HepG2 (cell line): ENCODE measurements around the gene SREBF1. TPM values are rescaled to one million over a fixed set of nuclear protein-coding genes. Genes with fewer than 3 reads are reported as not detected.

Experiments
- EZH2 ChIP-seq: conservative IDR thresholded peaks from 2 replicates; pipeline ENCODE4 v1.6.1; 2012; ENCODE audit warnings: mild to moderate bottlenecking, low read depth, low read length, moderate library complexity
- GMEB1 ChIP-seq: sonication (generic); formaldehyde crosslinking; IDR thresholded peaks from 2 replicates; pipeline ENCODE4 v1.5.1; 2020; ENCODE audit warnings: missing genetic modification reagents, mild to moderate bottlenecking, borderline replicate concordance
- NFE2 ChIP-seq: sonication (generic); formaldehyde crosslinking; IDR thresholded peaks from 2 replicates; pipeline ENCODE4 v1.4.0; 2020; ENCODE audit warnings: missing genetic modification reagents
- SPEN ChIP-seq: sonication (generic); formaldehyde crosslinking; IDR thresholded peaks from 2 replicates; pipeline ENCODE4 v1.5.1; 2020; ENCODE audit warnings: low read depth, mild to moderate bottlenecking, missing genetic modification reagents
- USF2 ChIP-seq, 2 experiments: sonication (generic) in 1 of 2; formaldehyde crosslinking in 1 of 2; IDR thresholded peaks; 2 replicates each; pipeline versions ENCODE4 v1.5.1 to v1.6.1; 2011 to 2020; ENCODE audit warnings: borderline replicate concordance in 1 of 2, low read depth in 1 of 2, low read length in 1 of 2, mild to moderate bottlenecking in 1 of 2, missing genetic modification reagents in 1 of 2, moderate library complexity in 1 of 2
- ZFP1 ChIP-seq: IDR thresholded peaks from 2 replicates; pipeline ENCODE4 v1.6.1; 2016
- ZSCAN9 ChIP-seq: IDR thresholded peaks from 2 replicates; pipeline ENCODE4 v1.6.1; 2016; ENCODE audit warnings: borderline replicate concordance
- polyA plus RNA-seq, 8 experiments: library from polyadenylated mRNA; depleted of rRNA in 3 of 8; stranded (reverse) in 7 of 8; unstranded in 1 of 8; fragments of >200 nt; fragmentation: Illumina TruSeq in 4 of 8; extraction: Trizol in 4 of 8; gene quantifications; 2 replicates each; pipeline versions ENCODE4 v1.2.1 to v1.2.3, GENCODE V29; 2011 to 2016; ENCODE audit warnings: low read depth in 4 of 8, missing spikeins in 1 of 8, mixed read lengths in 1 of 8; ENCODE audit not compliant: insufficient read depth in 1 of 8
- total RNA-seq, 5 experiments: library from RNA; depleted of rRNA; stranded (reverse); fragments of >200 nt; fragmentation: Illumina TruSeq; extraction: Trizol; gene quantifications; 2 replicates each; pipeline ENCODE4 v1.2.3, GENCODE V29; 2016; ENCODE audit warnings: low read depth in 1 of 5
- TF ChIP-seq, protein P1 (sequence below): sonication (generic); formaldehyde crosslinking; conservative IDR thresholded peaks from 2 replicates; pipeline ENCODE4 v1.4.0; 2020; ENCODE audit warnings: mild to moderate bottlenecking, missing genetic modification reagents, moderate library complexity
- TF ChIP-seq, protein P2 (sequence below): sonication (generic); formaldehyde crosslinking; IDR thresholded peaks from 2 replicates; pipeline ENCODE4 v1.4.0; 2020; ENCODE audit warnings: missing genetic modification reagents
- TF ChIP-seq, protein P3 (sequence below): sonication (generic); formaldehyde crosslinking; conservative IDR thresholded peaks from 2 replicates; pipeline ENCODE4 v1.4.0; 2020; ENCODE audit warnings: missing genetic modification reagents

The SREBF1 gene
- total and polyA plus RNA-seq, 2 of the 13 experiments (the other 11 are each of a cell fraction or from before 2014, with no cell fraction given) = 34.3 to 38.0 TPM

DNA sequence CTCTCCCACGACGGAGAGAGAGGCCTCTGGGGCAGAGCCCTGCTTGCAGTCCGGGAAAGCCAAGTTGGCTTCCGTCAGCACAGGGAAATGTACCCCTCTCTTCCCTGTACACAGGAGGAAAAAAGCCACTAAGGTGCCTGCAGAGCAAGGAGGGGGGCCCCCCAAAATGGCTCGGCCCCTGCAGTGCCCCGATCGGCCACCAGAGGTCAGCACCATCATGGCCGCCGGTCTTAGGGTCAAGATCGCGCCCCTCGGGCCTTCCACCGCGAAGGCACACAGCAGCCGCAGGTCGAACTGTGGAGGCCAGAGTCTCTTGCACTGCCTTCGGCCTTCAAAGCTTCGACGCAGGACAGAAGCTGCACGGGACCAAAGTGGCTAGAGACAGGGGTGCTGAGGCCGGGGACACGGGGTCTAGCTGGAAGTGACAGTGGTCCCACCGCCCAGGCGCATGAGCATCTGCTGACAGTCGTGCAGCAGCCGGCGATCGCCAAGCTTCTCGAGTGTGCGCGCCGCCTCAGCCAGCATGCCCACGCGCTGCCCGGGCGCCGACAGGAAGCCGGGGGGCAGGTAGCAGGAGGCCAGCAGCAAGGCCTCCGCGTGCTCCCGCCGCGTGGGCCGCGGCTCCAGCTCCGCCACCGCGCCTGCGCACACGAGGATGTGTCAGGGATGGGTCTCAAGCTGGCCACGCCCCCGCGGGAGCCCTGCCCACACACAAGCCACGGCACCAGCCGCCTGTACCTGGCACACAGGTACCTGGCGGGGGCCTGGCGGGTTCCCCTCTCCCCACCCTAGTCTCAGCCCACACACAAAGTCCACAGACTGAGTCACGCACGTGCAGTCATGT is 24.4 kb downstream of the SREBF1 start (continued):
- TF ChIP-seq, protein P1, sequence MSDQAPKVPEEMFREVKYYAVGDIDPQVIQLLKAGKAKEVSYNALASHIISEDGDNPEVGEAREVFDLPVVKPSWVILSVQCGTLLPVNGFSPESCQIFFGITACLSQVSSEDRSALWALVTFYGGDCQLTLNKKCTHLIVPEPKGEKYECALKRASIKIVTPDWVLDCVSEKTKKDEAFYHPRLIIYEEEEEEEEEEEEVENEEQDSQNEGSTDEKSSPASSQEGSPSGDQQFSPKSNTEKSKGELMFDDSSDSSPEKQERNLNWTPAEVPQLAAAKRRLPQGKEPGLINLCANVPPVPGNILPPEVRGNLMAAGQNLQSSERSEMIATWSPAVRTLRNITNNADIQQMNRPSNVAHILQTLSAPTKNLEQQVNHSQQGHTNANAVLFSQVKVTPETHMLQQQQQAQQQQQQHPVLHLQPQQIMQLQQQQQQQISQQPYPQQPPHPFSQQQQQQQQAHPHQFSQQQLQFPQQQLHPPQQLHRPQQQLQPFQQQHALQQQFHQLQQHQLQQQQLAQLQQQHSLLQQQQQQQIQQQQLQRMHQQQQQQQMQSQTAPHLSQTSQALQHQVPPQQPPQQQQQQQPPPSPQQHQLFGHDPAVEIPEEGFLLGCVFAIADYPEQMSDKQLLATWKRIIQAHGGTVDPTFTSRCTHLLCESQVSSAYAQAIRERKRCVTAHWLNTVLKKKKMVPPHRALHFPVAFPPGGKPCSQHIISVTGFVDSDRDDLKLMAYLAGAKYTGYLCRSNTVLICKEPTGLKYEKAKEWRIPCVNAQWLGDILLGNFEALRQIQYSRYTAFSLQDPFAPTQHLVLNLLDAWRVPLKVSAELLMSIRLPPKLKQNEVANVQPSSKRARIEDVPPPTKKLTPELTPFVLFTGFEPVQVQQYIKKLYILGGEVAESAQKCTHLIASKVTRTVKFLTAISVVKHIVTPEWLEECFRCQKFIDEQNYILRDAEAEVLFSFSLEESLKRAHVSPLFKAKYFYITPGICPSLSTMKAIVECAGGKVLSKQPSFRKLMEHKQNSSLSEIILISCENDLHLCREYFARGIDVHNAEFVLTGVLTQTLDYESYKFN (CRISPR knock-in tag) = no peak; the same call in 1 of the 2 replicates
- no peak for TF ChIP-seq SPEN (CRISPR knock-in tag)
- TF ChIP-seq GMEB1 (CRISPR knock-in tag) = no peak
- TF ChIP-seq NFE2 (CRISPR knock-in tag) = no peak
- TF ChIP-seq, protein P2, sequence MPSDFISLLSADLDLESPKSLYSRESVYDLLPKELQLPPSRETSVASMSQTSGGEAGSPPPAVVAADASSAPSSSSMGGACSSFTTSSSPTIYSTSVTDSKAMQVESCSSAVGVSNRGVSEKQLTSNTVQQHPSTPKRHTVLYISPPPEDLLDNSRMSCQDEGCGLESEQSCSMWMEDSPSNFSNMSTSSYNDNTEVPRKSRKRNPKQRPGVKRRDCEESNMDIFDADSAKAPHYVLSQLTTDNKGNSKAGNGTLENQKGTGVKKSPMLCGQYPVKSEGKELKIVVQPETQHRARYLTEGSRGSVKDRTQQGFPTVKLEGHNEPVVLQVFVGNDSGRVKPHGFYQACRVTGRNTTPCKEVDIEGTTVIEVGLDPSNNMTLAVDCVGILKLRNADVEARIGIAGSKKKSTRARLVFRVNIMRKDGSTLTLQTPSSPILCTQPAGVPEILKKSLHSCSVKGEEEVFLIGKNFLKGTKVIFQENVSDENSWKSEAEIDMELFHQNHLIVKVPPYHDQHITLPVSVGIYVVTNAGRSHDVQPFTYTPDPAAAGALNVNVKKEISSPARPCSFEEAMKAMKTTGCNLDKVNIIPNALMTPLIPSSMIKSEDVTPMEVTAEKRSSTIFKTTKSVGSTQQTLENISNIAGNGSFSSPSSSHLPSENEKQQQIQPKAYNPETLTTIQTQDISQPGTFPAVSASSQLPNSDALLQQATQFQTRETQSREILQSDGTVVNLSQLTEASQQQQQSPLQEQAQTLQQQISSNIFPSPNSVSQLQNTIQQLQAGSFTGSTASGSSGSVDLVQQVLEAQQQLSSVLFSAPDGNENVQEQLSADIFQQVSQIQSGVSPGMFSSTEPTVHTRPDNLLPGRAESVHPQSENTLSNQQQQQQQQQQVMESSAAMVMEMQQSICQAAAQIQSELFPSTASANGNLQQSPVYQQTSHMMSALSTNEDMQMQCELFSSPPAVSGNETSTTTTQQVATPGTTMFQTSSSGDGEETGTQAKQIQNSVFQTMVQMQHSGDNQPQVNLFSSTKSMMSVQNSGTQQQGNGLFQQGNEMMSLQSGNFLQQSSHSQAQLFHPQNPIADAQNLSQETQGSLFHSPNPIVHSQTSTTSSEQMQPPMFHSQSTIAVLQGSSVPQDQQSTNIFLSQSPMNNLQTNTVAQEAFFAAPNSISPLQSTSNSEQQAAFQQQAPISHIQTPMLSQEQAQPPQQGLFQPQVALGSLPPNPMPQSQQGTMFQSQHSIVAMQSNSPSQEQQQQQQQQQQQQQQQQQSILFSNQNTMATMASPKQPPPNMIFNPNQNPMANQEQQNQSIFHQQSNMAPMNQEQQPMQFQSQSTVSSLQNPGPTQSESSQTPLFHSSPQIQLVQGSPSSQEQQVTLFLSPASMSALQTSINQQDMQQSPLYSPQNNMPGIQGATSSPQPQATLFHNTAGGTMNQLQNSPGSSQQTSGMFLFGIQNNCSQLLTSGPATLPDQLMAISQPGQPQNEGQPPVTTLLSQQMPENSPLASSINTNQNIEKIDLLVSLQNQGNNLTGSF (CRISPR knock-in tag) = peak; percentile 63; the same call in 1 of the 2 replicates
- TF ChIP-seq USF2 (IDR thresholded peaks at IDR 0.05; ENCODE audit: low read depth, low read length) = no peak
- TF ChIP-seq USF2 (CRISPR knock-in tag; IDR thresholded peaks at IDR 0.05; ENCODE audit: borderline replicate concordance) = no peak
- no peak for TF ChIP-seq ZFP1 (CRISPR knock-in tag)
- TF ChIP-seq, protein P3, sequence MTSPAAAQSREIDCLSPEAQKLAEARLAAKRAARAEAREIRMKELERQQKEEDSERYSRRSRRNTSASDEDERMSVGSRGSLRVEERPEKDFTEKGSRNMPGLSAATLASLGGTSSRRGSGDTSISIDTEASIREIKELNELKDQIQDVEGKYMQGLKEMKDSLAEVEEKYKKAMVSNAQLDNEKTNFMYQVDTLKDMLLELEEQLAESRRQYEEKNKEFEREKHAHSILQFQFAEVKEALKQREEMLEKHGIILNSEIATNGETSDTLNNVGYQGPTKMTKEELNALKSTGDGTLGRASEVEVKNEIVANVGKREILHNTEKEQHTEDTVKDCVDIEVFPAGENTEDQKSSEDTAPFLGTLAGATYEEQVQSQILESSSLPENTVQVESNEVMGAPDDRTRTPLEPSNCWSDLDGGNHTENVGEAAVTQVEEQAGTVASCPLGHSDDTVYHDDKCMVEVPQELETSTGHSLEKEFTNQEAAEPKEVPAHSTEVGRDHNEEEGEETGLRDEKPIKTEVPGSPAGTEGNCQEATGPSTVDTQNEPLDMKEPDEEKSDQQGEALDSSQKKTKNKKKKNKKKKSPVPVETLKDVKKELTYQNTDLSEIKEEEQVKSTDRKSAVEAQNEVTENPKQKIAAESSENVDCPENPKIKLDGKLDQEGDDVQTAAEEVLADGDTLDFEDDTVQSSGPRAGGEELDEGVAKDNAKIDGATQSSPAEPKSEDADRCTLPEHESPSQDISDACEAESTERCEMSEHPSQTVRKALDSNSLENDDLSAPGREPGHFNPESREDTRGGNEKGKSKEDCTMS (CRISPR knock-in tag) = no peak
- no peak for TF ChIP-seq EZH2
- no peak for TF ChIP-seq ZSCAN9 (CRISPR knock-in tag)
